Measurements from ENCODE around the gene ADGRG4.
"Not testable (repeated sequence)": the region's sequence is repeated elsewhere in the genome, so short reads cannot be mapped to it uniquely, and the experiment has no call there.

The ADGRG4 gene, protein sequence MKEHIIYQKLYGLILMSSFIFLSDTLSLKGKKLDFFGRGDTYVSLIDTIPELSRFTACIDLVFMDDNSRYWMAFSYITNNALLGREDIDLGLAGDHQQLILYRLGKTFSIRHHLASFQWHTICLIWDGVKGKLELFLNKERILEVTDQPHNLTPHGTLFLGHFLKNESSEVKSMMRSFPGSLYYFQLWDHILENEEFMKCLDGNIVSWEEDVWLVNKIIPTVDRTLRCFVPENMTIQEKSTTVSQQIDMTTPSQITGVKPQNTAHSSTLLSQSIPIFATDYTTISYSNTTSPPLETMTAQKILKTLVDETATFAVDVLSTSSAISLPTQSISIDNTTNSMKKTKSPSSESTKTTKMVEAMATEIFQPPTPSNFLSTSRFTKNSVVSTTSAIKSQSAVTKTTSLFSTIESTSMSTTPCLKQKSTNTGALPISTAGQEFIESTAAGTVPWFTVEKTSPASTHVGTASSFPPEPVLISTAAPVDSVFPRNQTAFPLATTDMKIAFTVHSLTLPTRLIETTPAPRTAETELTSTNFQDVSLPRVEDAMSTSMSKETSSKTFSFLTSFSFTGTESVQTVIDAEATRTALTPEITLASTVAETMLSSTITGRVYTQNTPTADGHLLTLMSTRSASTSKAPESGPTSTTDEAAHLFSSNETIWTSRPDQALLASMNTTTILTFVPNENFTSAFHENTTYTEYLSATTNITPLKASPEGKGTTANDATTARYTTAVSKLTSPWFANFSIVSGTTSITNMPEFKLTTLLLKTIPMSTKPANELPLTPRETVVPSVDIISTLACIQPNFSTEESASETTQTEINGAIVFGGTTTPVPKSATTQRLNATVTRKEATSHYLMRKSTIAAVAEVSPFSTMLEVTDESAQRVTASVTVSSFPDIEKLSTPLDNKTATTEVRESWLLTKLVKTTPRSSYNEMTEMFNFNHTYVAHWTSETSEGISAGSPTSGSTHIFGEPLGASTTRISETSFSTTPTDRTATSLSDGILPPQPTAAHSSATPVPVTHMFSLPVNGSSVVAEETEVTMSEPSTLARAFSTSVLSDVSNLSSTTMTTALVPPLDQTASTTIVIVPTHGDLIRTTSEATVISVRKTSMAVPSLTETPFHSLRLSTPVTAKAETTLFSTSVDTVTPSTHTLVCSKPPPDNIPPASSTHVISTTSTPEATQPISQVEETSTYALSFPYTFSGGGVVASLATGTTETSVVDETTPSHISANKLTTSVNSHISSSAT (N-terminal part only)

DNA sequence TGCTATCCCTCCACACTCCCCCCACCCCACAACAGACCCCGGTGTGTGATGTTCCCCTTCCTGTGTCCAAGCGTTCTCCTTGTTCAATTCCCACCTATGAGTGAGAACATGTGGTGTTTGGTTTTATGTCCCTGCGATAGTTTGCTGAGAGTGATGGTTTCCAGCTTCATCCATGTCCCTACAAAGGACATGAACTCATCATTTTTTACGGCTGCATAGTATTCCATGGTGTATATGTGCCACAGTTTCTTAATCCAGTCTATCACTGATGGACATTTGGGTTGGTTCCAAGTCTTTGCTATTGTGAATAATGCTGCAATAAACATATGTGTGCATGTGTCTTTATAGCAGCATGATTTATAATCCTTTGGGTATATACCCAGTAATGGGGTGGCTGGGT lies at the start of gene ADGRG4:
Gene ADGRG4 (plus strand): TSS at position 243 of the 400 bp plus-strand sequence. CDS start 7,815 bp downstream, outside the sequence.
- not testable (repeated sequence) for H3K27ac ChIP-seq (ENCODE audit: low read depth, low read length); H3K9ac ChIP-seq (ENCODE audit: low read length); H3K9me3 ChIP-seq (ENCODE audit: low read length); H3K4me1 ChIP-seq (ENCODE audit: insufficient read depth, low read length); H3K27me3 ChIP-seq (ENCODE audit: control insufficient read depth in 1 of 2, insufficient read depth in 2 of 2, low read length in 2 of 2); H3K4me3 ChIP-seq (ENCODE audit: low read depth in 1 of 2, low read length in 2 of 2); H3K36me3 ChIP-seq (ENCODE audit: insufficient read depth, low read length)

DNA sequence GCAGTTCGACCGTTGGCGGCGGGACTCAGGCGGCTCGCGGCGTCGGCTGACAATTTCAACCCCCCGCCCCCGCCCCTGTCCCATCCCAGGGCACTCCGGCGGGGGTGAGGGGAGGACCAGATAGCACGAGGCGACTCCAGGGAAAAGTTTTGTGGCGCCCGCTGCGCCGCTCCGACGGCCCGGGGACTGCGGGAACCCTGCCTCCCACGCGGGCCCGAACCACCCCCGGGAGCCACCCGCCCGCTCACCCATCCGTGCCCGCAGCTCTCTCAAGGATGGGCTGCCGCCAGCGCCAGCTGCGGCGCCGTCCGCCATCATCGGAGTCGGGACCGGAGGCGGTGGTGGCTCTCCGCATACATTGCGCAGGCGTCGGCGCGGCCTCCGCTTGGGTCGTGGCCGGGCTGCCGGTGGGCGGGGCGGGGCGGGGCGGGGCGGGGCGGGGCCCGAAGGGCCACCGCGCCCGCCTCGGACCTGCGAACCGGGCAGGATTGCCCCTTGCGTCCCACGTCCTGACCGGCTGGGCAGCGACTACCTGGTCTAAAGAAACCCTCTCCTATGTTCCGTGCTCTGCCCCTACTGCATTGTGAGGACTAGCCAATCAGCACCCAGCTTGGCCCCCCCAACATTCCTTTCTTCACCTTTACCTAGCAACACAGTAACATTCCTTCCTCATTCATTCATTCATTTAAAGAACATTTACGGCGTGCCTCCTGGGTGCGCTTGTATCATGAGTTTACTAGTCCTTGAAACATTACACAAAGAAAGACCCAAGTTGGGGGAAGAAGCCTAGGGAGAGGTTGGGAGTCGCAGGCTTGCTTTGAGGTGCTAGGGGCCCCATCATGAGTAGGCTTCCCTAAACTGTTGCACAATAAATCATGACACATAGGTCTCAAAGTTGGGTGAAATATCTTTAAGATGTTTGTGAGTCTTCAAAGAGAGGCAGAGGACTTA lies 49.4 kb upstream of the ADGRG4 start, which contains the start of gene MAP7D3:
Gene MAP7D3 (minus strand): TSS at position 360 of the 951 bp plus-strand sequence. CDS start 42 bp downstream, at position 318.
- Histone ChIP-seq H3K36me3 (ENCODE audit: insufficient read depth, low read length) (no peaks in the 10 kb centered on the region), H3K9me3 (ENCODE audit: low read length) (no peaks in the 10 kb centered on the region), H3K4me1 (ENCODE audit: insufficient read depth, low read length) (no peaks in the 10 kb centered on the region), H3K4me3 (ENCODE audit: low read depth in 1 of 2, low read length in 2 of 2) (peak within 1 kb of the TSS; percentile 53 to 55), H3K9ac (ENCODE audit: low read length) (no peak within 1 kb of the TSS), H3K27ac (ENCODE audit: low read depth, low read length) (peak within 1 kb of the TSS; percentile 70), H3K27me3 (ENCODE audit: control insufficient read depth in 1 of 2, insufficient read depth in 2 of 2, low read length in 2 of 2) (peaks cover 0 to 6% of the 10 kb centered on the region in 2 donors)

DNA sequence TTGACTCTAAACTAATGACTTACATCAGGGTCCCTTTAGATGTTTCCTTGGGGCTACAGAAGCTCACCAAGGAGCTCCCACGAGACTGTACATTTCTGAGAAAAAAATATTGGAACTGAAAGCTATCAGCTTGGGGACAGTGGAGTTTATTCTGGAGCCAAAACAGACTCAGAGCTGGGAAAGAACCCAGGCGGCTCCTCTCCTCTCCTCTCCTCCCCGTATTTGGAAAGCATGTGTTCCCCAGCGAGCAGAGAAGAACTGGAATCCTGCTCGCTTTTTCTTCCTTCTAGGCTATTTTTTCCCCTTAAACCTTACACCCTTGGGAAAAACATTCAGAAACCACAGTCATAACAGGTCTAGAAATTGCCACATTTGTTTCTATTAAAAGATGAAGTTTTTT lies 45.2 kb upstream of the ADGRG4 start:
- Histone ChIP-seq H3K9ac (ENCODE audit: low read length) (no peak overlapping the region), H3K27ac (ENCODE audit: low read depth, low read length) (no peak overlapping the region), H3K27me3 (ENCODE audit: control insufficient read depth in 1 of 2, insufficient read depth in 2 of 2, low read length in 2 of 2) (peaks cover 0 to 5% of the 10 kb centered on the region in 2 donors), H3K36me3 (ENCODE audit: insufficient read depth, low read length) (no peaks in the 10 kb centered on the region), H3K9me3 (ENCODE audit: low read length) (no peaks in the 10 kb centered on the region), H3K4me3 (ENCODE audit: low read depth in 1 of 2, low read length in 2 of 2) (no peak overlapping the region), H3K4me1 (ENCODE audit: insufficient read depth, low read length) (no peaks in the 10 kb centered on the region)

DNA sequence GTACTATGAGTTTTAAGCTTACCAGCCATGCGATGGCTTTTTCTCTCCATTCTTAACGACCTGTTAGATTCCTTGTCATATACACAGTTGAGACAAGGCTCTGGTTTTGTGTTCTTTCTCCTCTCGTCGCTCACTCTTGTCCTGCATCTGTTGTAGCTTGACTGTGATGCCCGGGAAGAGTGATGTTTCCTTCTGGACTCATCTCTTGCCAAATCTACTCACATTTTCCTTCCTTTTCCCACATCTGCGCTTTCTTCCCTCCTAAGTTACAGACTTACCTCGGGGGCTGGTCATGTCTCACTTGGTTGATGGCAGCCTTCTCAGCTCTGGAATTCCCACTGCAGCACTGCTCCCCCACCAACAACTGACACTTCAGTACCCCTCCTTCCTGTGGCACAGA lies 44.7 kb upstream of the ADGRG4 start:
- Histone ChIP-seq H3K9me3 (ENCODE audit: low read length) (no peaks in the 10 kb centered on the region), H3K4me3 (ENCODE audit: low read depth in 1 of 2, low read length in 2 of 2) (no peak overlapping the region), H3K27ac (ENCODE audit: low read depth, low read length) (no peak overlapping the region), H3K9ac (ENCODE audit: low read length) (no peak overlapping the region), H3K36me3 (ENCODE audit: insufficient read depth, low read length) (no peaks in the 10 kb centered on the region), H3K27me3 (ENCODE audit: control insufficient read depth in 1 of 2, insufficient read depth in 2 of 2, low read length in 2 of 2) (peaks cover 0 to 4% of the 10 kb centered on the region in 2 donors), H3K4me1 (ENCODE audit: insufficient read depth, low read length) (no peaks in the 10 kb centered on the region)

DNA sequence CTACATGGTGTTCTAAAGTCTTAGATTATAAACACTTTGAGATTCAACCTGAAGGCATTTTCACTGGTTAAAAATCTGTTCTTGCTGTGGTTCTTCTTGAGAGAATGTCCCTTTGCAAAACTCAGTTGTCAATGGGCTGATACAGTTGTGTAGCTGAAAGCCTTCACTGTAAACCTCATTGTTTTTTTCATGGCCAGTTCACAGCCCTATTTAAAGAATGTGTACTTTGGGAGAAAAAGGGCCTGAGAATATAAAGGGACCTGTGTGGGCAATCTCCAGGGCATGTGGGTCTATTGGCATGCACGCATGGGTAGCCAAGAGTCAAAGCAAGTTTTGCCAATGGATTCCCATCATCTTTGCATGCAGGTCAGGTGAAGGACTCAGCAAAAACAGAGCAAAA lies 41.8 kb upstream of the ADGRG4 start:
- Histone ChIP-seq H3K4me1 (ENCODE audit: insufficient read depth, low read length) (no peaks in the 10 kb centered on the region), H3K27ac (ENCODE audit: low read depth, low read length) (no peak overlapping the region), H3K27me3 (ENCODE audit: control insufficient read depth in 1 of 2, insufficient read depth in 2 of 2, low read length in 2 of 2) (peaks cover 0 to 4% of the 10 kb centered on the region in 2 donors), H3K9ac (ENCODE audit: low read length) (no peak overlapping the region), H3K9me3 (ENCODE audit: low read length) (no peaks in the 10 kb centered on the region), H3K36me3 (ENCODE audit: insufficient read depth, low read length) (no peaks in the 10 kb centered on the region), H3K4me3 (ENCODE audit: low read depth in 1 of 2, low read length in 2 of 2) (no peak overlapping the region)

DNA sequence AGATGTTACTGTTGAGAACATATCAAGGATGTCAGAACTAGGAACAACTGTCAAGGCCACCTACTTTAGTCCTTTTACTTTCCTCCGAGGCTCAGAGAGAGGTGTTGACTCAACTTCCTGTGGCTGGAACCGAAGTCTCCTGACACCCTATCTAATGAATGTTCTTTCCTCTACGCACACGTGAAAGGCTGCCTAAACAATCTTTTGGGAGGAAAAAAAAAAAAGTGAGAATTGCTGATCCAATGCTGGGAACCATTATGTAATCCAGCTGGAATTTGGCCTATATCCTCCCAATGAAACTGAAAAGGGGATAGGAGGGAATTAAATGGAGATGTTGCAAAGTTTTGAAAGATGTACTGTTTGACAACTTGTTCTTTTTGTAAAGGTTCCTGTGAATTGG lies 41.2 kb upstream of the ADGRG4 start:
- Histone ChIP-seq H3K4me3 (ENCODE audit: low read depth in 1 of 2, low read length in 2 of 2) (no peak overlapping the region), H3K27me3 (ENCODE audit: control insufficient read depth in 1 of 2, insufficient read depth in 2 of 2, low read length in 2 of 2) (peaks cover 0 to 4% of the 10 kb centered on the region in 2 donors), H3K27ac (ENCODE audit: low read depth, low read length) (no peak overlapping the region), H3K9ac (ENCODE audit: low read length) (no peak overlapping the region), H3K9me3 (ENCODE audit: low read length) (no peaks in the 10 kb centered on the region), H3K4me1 (ENCODE audit: insufficient read depth, low read length) (no peaks in the 10 kb centered on the region), H3K36me3 (ENCODE audit: insufficient read depth, low read length) (no peaks in the 10 kb centered on the region)

DNA sequence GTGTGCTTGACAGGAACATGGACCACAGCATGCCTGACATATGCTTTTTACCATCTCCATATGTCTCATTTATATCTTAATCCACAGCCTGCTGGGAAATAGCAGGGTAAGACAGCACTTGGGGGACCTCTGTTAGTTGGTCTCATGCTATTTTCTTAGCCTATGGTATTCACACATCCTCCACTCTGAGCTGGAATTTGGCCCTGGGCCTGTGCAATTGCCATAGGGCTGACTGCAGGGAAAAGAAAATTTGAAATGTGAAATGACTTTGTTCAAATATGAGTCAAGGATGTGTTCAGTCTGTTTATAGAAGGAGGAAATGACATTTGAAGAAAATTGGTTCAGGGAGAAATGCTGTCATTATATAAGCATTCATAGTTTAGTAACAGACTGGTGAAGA lies 40.0 kb upstream of the ADGRG4 start:
- no peak overlapping the region for H3K4me3 ChIP-seq (ENCODE audit: low read depth in 1 of 2, low read length in 2 of 2)
- no peak overlapping the region for H3K27ac ChIP-seq (ENCODE audit: low read depth, low read length)
- H3K4me1 ChIP-seq (ENCODE audit: insufficient read depth, low read length) = no peaks in the 10 kb centered on the region
- H3K9ac ChIP-seq (ENCODE audit: low read length) = no peak overlapping the region
- no peaks in the 10 kb centered on the region for H3K9me3 ChIP-seq (ENCODE audit: low read length)
- H3K36me3 ChIP-seq (ENCODE audit: insufficient read depth, low read length) = no peaks in the 10 kb centered on the region
- peaks cover 0 to 4% of the 10 kb centered on the region in 2 donors for H3K27me3 ChIP-seq (ENCODE audit: control insufficient read depth in 1 of 2, insufficient read depth in 2 of 2, low read length in 2 of 2)

DNA sequence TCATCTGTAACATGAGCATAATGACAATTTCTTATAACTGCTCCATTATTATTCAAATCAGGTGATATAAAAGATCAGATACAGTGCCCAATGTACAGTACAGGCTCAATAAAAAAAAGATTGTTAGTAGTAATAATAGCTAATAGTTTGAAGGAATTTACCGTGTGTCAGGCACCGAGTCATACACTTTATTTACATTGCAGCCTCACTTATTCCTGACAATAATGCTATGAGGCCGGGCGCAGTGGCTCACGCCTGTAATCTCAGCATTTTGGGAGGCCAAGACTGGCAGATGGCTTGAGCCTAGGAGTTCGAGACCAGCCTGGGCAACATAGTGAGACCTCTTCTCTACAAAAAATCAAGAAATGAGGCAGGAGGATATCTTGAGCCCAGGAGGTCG lies 39.4 kb upstream of the ADGRG4 start:
- Histone ChIP-seq H3K36me3 (ENCODE audit: insufficient read depth, low read length) (no peaks in the 10 kb centered on the region), H3K4me3 (ENCODE audit: low read depth in 1 of 2, low read length in 2 of 2) (no peak overlapping the region), H3K27ac (ENCODE audit: low read depth, low read length) (no peak overlapping the region), H3K9ac (ENCODE audit: low read length) (no peak overlapping the region), H3K4me1 (ENCODE audit: insufficient read depth, low read length) (no peaks in the 10 kb centered on the region), H3K27me3 (ENCODE audit: control insufficient read depth in 1 of 2, insufficient read depth in 2 of 2, low read length in 2 of 2) (peaks cover 0 to 4% of the 10 kb centered on the region in 2 donors), H3K9me3 (ENCODE audit: low read length) (no peaks in the 10 kb centered on the region)

DNA sequence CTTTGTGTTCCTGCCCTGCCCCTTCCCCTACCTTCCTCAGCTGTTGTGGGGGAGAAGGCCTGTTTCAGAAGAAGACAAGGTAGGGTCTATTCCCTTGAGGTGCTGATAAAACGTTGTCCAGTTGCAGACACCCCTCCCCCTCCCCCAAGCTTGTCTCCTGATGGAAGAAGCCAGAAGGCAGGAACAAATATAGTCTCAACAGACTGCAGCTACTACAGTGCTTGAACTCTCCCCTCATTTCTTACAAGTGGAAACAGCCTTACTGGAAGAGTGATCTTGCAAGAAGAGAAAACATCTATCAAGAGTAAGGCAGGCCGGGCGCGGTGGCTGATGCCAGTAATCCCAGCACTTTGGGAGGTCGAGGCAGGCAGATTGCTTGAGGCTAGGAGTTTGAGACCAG lies 38.5 kb upstream of the ADGRG4 start:
- Histone ChIP-seq H3K9me3 (ENCODE audit: low read length) (no peaks in the 10 kb centered on the region), H3K4me3 (ENCODE audit: low read depth in 1 of 2, low read length in 2 of 2) (no peak overlapping the region), H3K4me1 (ENCODE audit: insufficient read depth, low read length) (no peaks in the 10 kb centered on the region), H3K9ac (ENCODE audit: low read length) (no peak overlapping the region), H3K36me3 (ENCODE audit: insufficient read depth, low read length) (no peaks in the 10 kb centered on the region), H3K27ac (ENCODE audit: low read depth, low read length) (no peak overlapping the region), H3K27me3 (ENCODE audit: control insufficient read depth in 1 of 2, insufficient read depth in 2 of 2, low read length in 2 of 2) (peaks cover 0 to 4% of the 10 kb centered on the region in 2 donors)

DNA sequence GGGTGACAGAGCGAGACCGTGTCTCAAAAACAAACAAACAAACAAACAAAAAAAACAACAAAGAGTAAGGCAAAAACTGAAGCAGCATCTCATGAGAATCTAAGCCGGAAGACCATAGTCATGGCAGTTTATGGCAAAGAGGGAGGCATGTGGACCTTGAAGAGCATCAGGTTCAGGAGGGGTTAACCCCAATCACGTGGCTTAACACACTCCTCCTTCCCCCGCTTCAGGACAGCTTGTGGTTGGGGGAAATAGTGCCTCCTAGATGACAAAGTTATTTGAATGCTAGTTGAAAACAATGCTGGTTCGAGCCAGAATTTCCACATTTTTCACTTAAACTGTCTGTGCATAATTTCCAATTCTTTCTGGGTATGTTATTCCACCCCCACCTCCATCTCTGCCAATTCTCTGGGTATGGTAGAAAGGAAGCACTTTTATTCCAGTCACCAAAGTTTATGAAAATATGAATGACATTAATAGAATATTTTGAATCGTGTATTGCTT lies 37.9 kb upstream of the ADGRG4 start:
- Histone ChIP-seq H3K27me3 (ENCODE audit: control insufficient read depth in 1 of 2, insufficient read depth in 2 of 2, low read length in 2 of 2) (peaks cover 0 to 4% of the 10 kb centered on the region in 2 donors), H3K27ac (ENCODE audit: low read depth, low read length) (no peak overlapping the region), H3K4me3 (ENCODE audit: low read depth in 1 of 2, low read length in 2 of 2) (no peak overlapping the region), H3K9ac (ENCODE audit: low read length) (no peak overlapping the region), H3K9me3 (ENCODE audit: low read length) (no peaks in the 10 kb centered on the region), H3K4me1 (ENCODE audit: insufficient read depth, low read length) (no peaks in the 10 kb centered on the region), H3K36me3 (ENCODE audit: insufficient read depth, low read length) (no peaks in the 10 kb centered on the region)

Data from muscle layer of colon (tissue), 2 donors.